Mesenchymal stem cell (in vitro differentiated cells and primary cell): ENCODE results near the gene TMOD2.

Experiments
- DNase-seq: peaks from one replicate; pipeline ENCODE4 v3.0.0-alpha.2; 2013
- H2AFZ ChIP-seq: one replicate; pipeline ENCODE4 v1.6.1; 2013; ENCODE audit warnings: low read depth, mild to moderate bottlenecking, control low read depth, inconsistent platforms, low read length, moderate library complexity
- H2AK5ac ChIP-seq: 2 replicates; pipeline ENCODE4 v1.6.1; 2013; ENCODE audit warnings: low read length, moderate library complexity, mild to moderate bottlenecking, inconsistent platforms; ENCODE audit not compliant: severe bottlenecking
- H2BK120ac ChIP-seq: one replicate; pipeline ENCODE4 v1.6.1; 2013; ENCODE audit warnings: low read depth, mild to moderate bottlenecking, inconsistent platforms, low read length, moderate library complexity
- H2BK12ac ChIP-seq, 2 experiments: one replicate each; pipeline ENCODE4 v1.6.1; 2013; ENCODE audit warnings: inconsistent platforms in 2 of 2, low read length in 2 of 2, mild to moderate bottlenecking in 2 of 2, moderate library complexity in 2 of 2, control low read depth in 1 of 2
- H2BK15ac ChIP-seq: one replicate; pipeline ENCODE4 v1.6.1; 2013; ENCODE audit warnings: mild to moderate bottlenecking, low read depth, inconsistent platforms; ENCODE audit not compliant: poor library complexity, severe bottlenecking
- H2BK5ac ChIP-seq: 2 replicates; pipeline ENCODE4 v1.6.1; 2013; ENCODE audit warnings: low read depth, mild to moderate bottlenecking, low read length, control low read depth, inconsistent platforms; ENCODE audit not compliant: poor library complexity, severe bottlenecking
- H3K14ac ChIP-seq, 2 experiments: one replicate each; pipeline ENCODE4 v1.6.1; 2013; ENCODE audit warnings: inconsistent platforms in 2 of 2, low read length in 2 of 2, control low read depth in 1 of 2, mild to moderate bottlenecking in 1 of 2, moderate library complexity in 1 of 2
- H3K18ac ChIP-seq, 2 experiments: one replicate each; pipeline ENCODE4 v1.6.1; 2013; ENCODE audit warnings: inconsistent platforms in 2 of 2, low read length in 2 of 2, control low read depth in 1 of 2, low read depth in 1 of 2, mild to moderate bottlenecking in 1 of 2
- H3K23ac ChIP-seq, 2 experiments: one replicate each; pipeline ENCODE4 v1.6.1; 2013; ENCODE audit warnings: inconsistent platforms in 2 of 2, low read length in 2 of 2, mild to moderate bottlenecking in 2 of 2, moderate library complexity in 2 of 2, control low read depth in 1 of 2
- H3K27ac ChIP-seq: 2 replicates; pipeline ENCODE4 v1.5.1; 2013; ENCODE audit warnings: mild to moderate bottlenecking, moderate library complexity, low read length, control low read depth, inconsistent platforms; ENCODE audit not compliant: poor library complexity, severe bottlenecking
- H3K27me3 ChIP-seq, 2 experiments: 2 replicates each; pipeline versions ENCODE4 v1.6.1 to v1.7.0; 2013; ENCODE audit warnings: low read length in 2 of 2, mild to moderate bottlenecking in 2 of 2, moderate library complexity in 2 of 2, control low read depth in 1 of 2, inconsistent platforms in 1 of 2; ENCODE audit not compliant: control insufficient read depth in 1 of 2, insufficient read depth in 1 of 2
- H3K36me3 ChIP-seq, 2 experiments: 2 replicates each; pipeline versions ENCODE4 v1.6.1 to v1.7.0; 2013; ENCODE audit warnings: low read length in 2 of 2, control low read depth in 1 of 2, inconsistent platforms in 1 of 2, low read depth in 1 of 2, mild to moderate bottlenecking in 1 of 2; ENCODE audit not compliant: insufficient read depth in 2 of 2, control insufficient read depth in 1 of 2
- H3K4ac ChIP-seq, 2 experiments: one replicate each; pipeline ENCODE4 v1.6.1; 2013; ENCODE audit warnings: inconsistent platforms in 2 of 2, low read length in 2 of 2, mild to moderate bottlenecking in 2 of 2, moderate library complexity in 2 of 2, control low read depth in 1 of 2, low read depth in 1 of 2
- H3K4me1 ChIP-seq: 2 replicates; pipeline ENCODE4 v1.6.1; 2013; ENCODE audit warnings: low read depth, low read length, control low read depth; ENCODE audit not compliant: control insufficient read depth, insufficient read depth
- H3K4me2 ChIP-seq: 2 replicates; pipeline ENCODE4 v1.6.1; 2013; ENCODE audit warnings: low read length, mild to moderate bottlenecking, inconsistent platforms; ENCODE audit not compliant: poor library complexity, severe bottlenecking
- H3K4me3 ChIP-seq, 2 experiments: 2 replicates each; pipeline versions ENCODE4 v1.5.1 to v1.7.0; 2013; ENCODE audit warnings: low read length in 2 of 2, mild to moderate bottlenecking in 2 of 2, control low read depth in 1 of 2, low read depth in 1 of 2; ENCODE audit not compliant: insufficient read depth in 1 of 2
- H3K79me1 ChIP-seq: replicated peaks from 2 replicates; pipeline ENCODE4 v1.6.1; 2013; ENCODE audit warnings: mild to moderate bottlenecking, control low read depth, low read length, inconsistent platforms; ENCODE audit not compliant: poor library complexity, severe bottlenecking
- H3K9ac ChIP-seq: 2 replicates; pipeline ENCODE4 v1.7.0; 2013; ENCODE audit warnings: mild to moderate bottlenecking, low read length, moderate library complexity
- H3K9me3 ChIP-seq: 2 replicates; pipeline ENCODE4 v1.7.0; 2013; ENCODE audit warnings: mild to moderate bottlenecking, low read length; ENCODE audit not compliant: control insufficient read depth
- H4K8ac ChIP-seq: one replicate; pipeline ENCODE4 v1.6.1; 2013; ENCODE audit warnings: inconsistent platforms, mild to moderate bottlenecking, low read length, moderate library complexity
- H4K91ac ChIP-seq: one replicate; pipeline ENCODE4 v1.6.1; 2013; ENCODE audit warnings: mild to moderate bottlenecking, low read length, inconsistent platforms
- WGBS: methylation state at CpG from one replicate; pipeline ENCODE4 v1.1.7; 2013; ENCODE audit warnings: mixed read lengths; 5-methylcytosine and 5-hydroxymethylcytosine counted together

The TMOD2 gene

GRCh38 chr15:51765751-51766150 is 14.4 kb downstream of the TMOD2 start:
- Histone ChIP-seq H3K4me1 (no peaks in the 10 kb centered on the region), H3K27me3 (no peaks in the 10 kb centered on the region), H3K27ac (no peak overlapping the region), H3K23ac (no peak overlapping the region), H2BK12ac (no peak overlapping the region), H2AK5ac (no peak overlapping the region), H3K36me3 (peaks cover 0 to 28% of the 10 kb centered on the region in 2 experiments), H3K18ac (no peak overlapping the region), H4K91ac (no peak overlapping the region), H3K4ac (no peak overlapping the region), H3K79me1 (no peaks in the 10 kb centered on the region), H2BK5ac (no peak overlapping the region), H3K9ac (no peak overlapping the region), H2BK15ac (no peak overlapping the region), H4K8ac (no peak overlapping the region), H3K9me3 (no peaks in the 10 kb centered on the region), H3K14ac (no peak overlapping the region), H3K4me3 (no peak overlapping the region), H3K4me2 (no peak overlapping the region), H2BK120ac (no peak overlapping the region), H2AFZ (no peak overlapping the region)
- DNase-seq, result no peak
- 91% methylated on average over 6 of the region's 7 CpGs for WGBS

DNA sequence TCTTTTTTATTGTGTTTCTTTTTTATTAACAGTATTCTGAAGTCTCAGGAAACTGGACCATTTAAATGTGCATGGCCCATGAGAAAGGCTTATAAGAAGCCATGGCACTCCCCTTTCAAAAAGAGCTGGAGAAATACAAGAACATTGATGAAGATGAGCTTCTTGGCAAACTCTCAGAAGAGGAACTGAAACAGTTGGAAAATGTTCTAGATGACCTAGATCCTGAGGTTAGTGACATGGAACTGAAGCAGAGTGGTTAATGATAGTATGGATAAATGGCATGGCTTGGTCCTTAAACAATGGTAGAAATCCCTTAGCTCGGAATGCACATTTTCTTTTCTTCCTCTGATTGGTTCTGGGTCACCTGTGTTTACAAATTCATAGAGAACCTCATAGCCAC is 14.9 kb downstream of the TMOD2 start:
- no peak overlapping the region for H2BK12ac ChIP-seq
- H4K8ac ChIP-seq, result no peak overlapping the region
- no peaks in the 10 kb centered on the region for H3K9me3 ChIP-seq
- no peak overlapping the region for H2BK15ac ChIP-seq
- no peaks in the 10 kb centered on the region for H3K27me3 ChIP-seq
- H3K4me2 ChIP-seq, result no peak overlapping the region
- no peak overlapping the region for H3K27ac ChIP-seq
- no peak overlapping the region for H2BK5ac ChIP-seq
- no peak overlapping the region for H2AK5ac ChIP-seq
- H3K4ac ChIP-seq, result no peak overlapping the region
- no peaks in the 10 kb centered on the region for H3K79me1 ChIP-seq
- no peak for DNase-seq
- no peak overlapping the region for H3K23ac ChIP-seq
- H3K14ac ChIP-seq, result no peak overlapping the region
- no peak overlapping the region for H3K9ac ChIP-seq
- no peak overlapping the region for H2AFZ ChIP-seq
- no peak overlapping the region for H2BK120ac ChIP-seq
- H3K36me3 ChIP-seq, result peaks cover 0 to 28% of the 10 kb centered on the region in 2 experiments
- H3K4me1 ChIP-seq, result no peaks in the 10 kb centered on the region
- WGBS, result no CpG with 5 or more reads among the region's 1 CpG
- H3K18ac ChIP-seq, result no peak overlapping the region
- no peak overlapping the region for H4K91ac ChIP-seq
- H3K4me3 ChIP-seq, result no peak overlapping the region

- H3K4ac ChIP-seq, result no peak overlapping the region
- no peak overlapping the region for H4K91ac ChIP-seq
- no peak overlapping the region for H2BK15ac ChIP-seq
- no peak overlapping the region for H2BK120ac ChIP-seq
- H3K27me3 ChIP-seq, result no peaks in the 10 kb centered on the region
- no peaks in the 10 kb centered on the region for H3K9me3 ChIP-seq
- no peak overlapping the region for H2AK5ac ChIP-seq
- no peaks in the 10 kb centered on the region for H3K4me1 ChIP-seq
- no peak overlapping the region for H3K9ac ChIP-seq
- no peak overlapping the region for H3K18ac ChIP-seq
- no peak overlapping the region for H3K4me3 ChIP-seq
- H3K4me2 ChIP-seq, result no peak overlapping the region
- H2BK12ac ChIP-seq, result peak overlapping the region in 1 of 2 experiments; percentile 3
- H3K36me3 ChIP-seq, result peaks cover 0 to 28% of the 10 kb centered on the region in 2 experiments
- no peak for DNase-seq
- H2BK5ac ChIP-seq, result no peak overlapping the region
- no peak overlapping the region for H3K27ac ChIP-seq
- H3K79me1 ChIP-seq, result no peaks in the 10 kb centered on the region
- 92% methylated on average over 6 of the region's 9 CpGs for WGBS
- no peak overlapping the region for H2AFZ ChIP-seq
- peak overlapping the region in 1 of 2 experiments; percentile 77 for H3K23ac ChIP-seq
- H3K14ac ChIP-seq, result no peak overlapping the region
- H4K8ac ChIP-seq, result no peak overlapping the region
These were observed 16.6 kb downstream of the TMOD2 start for GRCh38 chr15:51768018-51768417.

DNA sequence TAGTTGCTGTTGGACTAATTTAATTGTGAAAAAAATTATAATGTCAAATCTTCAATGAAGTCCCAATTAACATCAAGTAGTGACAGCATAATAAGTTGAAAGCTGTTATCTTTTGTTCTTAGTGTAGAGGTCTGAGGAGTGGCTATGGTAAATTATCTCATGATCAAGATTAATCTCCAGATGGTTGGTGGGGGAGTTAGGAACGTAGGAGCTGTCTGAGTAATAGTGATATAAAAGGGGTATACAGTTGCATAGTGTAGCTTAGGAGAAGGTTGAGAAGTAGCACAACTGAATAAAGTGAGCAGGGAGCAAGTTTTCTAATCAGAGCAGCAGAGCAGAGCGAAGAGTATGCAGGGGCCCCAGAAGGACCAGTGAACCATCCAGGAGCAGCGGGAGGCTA is 19.5 kb downstream of the TMOD2 start:
- no peak overlapping the region for H3K18ac ChIP-seq
- H3K9ac ChIP-seq, result no peak overlapping the region
- no peak overlapping the region for H3K27ac ChIP-seq
- H3K27me3 ChIP-seq, result no peaks in the 10 kb centered on the region
- H3K4me2 ChIP-seq, result no peak overlapping the region
- H3K36me3 ChIP-seq, result peaks cover 0 to 44% of the 10 kb centered on the region in 2 experiments
- peak overlapping the region in 1 of 2 experiments; percentile 59 for H3K14ac ChIP-seq
- H2BK15ac ChIP-seq, result no peak overlapping the region
- H3K23ac ChIP-seq, result no peak overlapping the region
- no peak overlapping the region for H2BK120ac ChIP-seq
- H2AFZ ChIP-seq, result no peak overlapping the region
- no peak overlapping the region for H3K4me3 ChIP-seq
- no peak overlapping the region for H2BK12ac ChIP-seq
- H3K79me1 ChIP-seq, result no peaks in the 10 kb centered on the region
- H4K91ac ChIP-seq, result no peak overlapping the region
- 69% methylated on average over 3 of the region's 3 CpGs for WGBS
- no peak overlapping the region for H3K4ac ChIP-seq
- H4K8ac ChIP-seq, result no peak overlapping the region
- H3K4me1 ChIP-seq, result no peaks in the 10 kb centered on the region
- H2AK5ac ChIP-seq, result no peak overlapping the region
- H3K9me3 ChIP-seq, result no peaks in the 10 kb centered on the region
- DNase-seq, result no peak
- H2BK5ac ChIP-seq, result no peak overlapping the region
